C1 segment of cervical spinal cord (tissue), 14 donors: ENCODE data around the gene FJX1.
"Not testable (repeated sequence)": the region's sequence is repeated elsewhere in the genome, so short reads cannot be mapped to it uniquely, and the experiment has no call there.

Experiments used
- DNase-seq, 14 donors: peaks; one replicate each; lab custom pipeline; 2025; lab: John Stamatoyannopoulos, UW

The FJX1 gene

DNA sequence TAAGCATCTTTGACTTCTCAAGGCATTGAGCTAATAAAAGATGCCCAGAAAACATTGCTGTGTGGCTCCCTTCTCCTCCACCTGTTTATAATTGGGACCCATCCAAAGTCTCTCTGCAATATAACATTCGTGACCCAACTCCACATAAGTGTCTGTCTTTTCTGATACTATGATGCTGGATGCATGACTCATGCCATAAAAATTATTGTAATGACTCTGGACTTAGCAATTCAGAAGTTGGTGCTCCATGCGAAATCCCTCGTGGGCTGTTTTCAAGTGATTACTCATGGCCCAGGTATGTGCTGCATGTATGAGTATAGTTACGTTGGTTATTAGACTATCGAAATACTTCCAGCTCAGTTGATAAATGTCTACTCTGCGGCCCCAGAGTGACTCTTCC is 11.7 kb downstream of the FJX1 start:
- DNase-seq, result no peak

- DNase-seq, result no peak
These were observed 13.6 kb downstream of the FJX1 start for GRCh38 chr11:35631891-35632290.

DNA sequence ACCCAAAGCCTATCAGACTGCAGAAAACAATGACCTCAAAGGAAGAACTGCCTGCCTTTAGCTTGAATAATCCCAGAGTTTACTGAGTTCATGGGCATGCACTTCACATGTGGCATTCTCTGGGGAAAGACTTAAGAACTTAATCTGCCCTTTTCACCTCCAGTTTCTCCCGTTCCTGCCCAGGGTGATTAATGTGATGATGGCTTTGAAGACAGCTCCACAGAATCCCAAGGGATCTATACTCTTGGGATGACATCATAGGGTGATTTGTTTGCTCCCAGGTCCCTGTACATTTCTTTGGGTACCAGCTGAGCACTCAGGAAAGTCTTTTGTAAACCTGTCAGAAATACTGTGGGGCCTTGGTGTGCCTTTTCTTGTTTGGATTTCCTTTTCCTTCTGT is 14.0 kb downstream of the FJX1 start:
- DNase-seq, result no peak

DNA sequence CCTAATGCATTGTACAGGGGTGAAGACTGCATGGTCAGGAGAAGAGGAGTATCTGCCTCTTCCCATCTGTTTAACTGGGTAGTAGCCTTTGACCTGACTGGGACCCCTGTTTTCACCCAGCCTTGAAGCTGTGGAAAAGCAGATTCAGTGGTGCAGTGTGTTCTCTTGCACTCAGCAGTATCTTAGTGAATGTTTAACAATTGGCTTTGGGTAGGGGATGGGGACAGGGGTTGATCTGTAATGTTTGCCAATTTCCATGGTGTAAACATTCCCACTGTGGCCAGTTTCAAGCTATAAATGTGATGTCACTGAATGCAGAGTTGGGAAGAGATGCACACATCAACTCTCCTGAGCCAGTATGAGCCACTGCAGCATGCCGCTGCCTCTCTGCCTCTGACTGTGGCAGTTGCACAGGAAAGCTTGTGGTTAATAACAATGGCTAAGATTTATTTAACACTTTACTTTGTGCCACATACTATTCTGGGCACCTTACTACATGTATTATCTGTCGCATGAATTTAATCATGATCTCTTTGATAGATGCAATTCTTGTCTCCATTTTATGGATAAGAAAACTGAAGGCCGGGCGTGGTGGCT is 15.7 kb downstream of the FJX1 start:
- DNase-seq, result no peak

DNA sequence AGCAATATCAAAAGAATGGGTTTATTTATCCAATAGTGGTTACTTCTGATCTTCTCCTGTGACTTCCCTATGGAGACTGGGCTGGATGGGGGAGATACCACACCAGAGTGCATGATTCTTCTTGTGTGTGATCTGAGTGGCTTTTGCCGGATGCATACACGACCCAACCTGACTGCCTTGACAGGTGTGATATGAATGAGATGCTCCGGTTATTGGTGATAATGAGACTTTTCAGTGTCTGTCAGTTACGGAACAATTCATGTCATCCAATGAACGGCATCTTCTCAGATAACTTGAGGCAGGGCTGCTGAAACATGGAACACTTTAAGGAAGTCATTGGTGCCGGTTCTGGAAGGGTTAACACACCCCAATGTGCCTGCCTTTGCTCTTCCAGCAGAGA is 17.7 kb downstream of the FJX1 start:
- DNase-seq, result no peak

DNA sequence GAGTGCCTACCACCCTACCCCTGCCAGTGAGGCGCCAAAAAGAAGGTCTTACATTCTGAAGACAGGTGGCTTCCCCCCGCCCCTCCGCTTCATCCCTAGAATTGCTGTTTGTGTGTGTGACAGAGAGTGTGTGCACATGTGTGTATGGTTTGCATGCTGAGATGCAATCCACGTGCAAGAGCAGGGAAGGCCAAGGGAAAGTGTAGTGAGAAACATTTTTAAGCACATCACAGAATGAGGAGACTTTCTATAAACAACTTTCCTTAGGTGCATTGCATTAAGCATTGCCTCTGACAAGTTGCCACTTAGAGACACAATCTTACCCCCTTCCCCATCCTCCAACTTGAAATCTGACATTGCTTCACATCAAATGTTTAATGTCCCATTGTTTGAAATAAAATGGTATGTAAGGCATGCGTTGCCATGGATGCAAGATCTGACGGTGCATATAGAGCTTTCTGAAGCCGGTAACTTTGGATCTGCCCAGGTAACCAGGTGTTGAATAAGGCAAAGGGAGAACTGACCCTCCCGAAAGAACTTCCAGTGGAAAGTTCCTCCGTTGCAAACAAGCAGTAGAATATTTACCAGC is 21.4 kb downstream of the FJX1 start:
- no peak for DNase-seq

DNA sequence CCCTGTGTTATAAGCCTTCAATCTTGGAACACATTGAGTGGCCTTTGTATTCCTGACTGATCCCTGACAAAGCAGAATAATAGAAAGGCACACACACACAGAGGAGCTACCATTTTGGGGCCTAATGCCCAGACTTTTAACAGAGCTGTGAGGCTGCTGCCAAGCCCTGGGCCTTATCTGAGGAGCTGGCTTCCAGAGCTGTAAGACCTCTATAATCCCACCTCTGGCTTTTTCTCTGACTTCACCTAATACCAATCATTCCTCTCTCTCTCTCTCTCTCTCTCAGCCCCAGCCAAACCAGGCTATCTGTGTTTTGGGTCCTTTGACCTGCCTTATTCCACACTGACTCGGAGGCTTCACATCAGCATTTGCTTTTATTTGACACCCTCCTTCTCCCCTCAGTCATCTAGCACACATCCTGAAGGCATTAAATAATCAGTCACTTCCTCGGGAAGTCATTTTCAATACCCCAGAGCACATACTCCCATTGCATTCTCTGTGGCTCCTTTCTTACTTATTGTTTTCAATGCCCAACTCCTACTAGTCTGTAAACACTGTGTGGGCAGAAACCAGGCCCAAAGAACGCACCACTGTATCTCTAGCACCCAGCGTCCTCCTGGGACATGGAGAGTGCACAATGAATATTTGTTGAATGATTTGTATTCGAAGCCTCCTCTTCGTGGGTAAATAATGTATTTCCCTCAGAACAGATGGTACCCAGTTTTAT is 23.1 kb downstream of the FJX1 start:
- peak in 1 of 14 donors; percentile 6 for DNase-seq

GRCh38 chr11:35641964-35642363 is 23.7 kb downstream of the FJX1 start:
- DNase-seq, result no peak

GRCh38 chr11:35647421-35648093 is 29.3 kb downstream of the FJX1 start:
- DNase-seq, result no peak

GRCh38 chr11:35650006-35650405 is 31.7 kb downstream of the FJX1 start:
- no peak for DNase-seq

GRCh38 chr11:35650467-35650866 is 32.2 kb downstream of the FJX1 start:
- DNase-seq, result no peak

- no peak for DNase-seq
These were observed 33.0 kb downstream of the FJX1 start for GRCh38 chr11:35651263-35651662.

DNA sequence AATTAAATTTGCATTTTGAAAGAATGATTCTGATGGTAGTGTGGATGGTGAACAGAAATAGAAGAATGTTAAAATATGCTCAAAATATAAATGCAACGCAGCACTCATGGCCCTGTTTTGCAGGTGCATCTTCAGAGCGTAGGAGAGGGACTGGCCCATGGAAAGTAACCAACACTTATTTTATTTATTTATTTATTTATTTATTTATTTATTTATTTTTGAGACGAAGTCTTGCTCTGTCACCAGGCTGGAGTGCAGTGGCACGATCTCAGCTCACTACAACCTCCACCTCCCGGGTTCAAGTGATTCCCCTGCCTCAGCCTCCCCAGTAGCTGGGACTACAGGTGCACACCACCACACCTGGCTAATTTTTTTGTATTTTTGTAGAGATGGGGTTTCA is 34.5 kb downstream of the FJX1 start:
- not testable (repeated sequence) for DNase-seq

GRCh38 chr11:35654711-35655110 is 36.5 kb downstream of the FJX1 start:
- DNase-seq, result no peak

- DNase-seq, result no peak
These were observed 37.0 kb downstream of the FJX1 start for GRCh38 chr11:35655254-35655653.

GRCh38 chr11:35655856-35656255 is 37.6 kb downstream of the FJX1 start:
- DNase-seq, result no peak

- DNase-seq, result no peak
These were observed 40.0 kb downstream of the FJX1 start for GRCh38 chr11:35658020-35658948.

DNA sequence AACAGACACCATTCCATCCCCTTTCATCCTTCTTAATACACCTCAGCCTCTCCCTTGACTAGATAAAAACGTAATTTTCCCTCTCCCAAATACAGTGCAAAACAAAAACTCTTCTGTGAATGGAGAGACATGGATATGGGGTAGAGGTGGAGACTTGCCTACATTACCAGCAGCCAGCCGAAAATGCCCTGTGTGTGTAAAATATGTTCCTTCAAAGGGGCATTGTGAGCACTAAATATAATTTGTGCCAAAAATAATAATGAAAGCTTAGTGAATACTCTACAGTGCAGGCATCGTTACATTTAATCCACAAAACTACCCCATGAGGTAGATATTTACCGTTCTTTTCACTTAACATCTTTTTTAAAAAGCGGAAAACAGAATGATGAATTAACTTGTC is 43.3 kb downstream of the FJX1 start:
- DNase-seq, result peak in 1 of 14 donors; percentile 41

GRCh38 chr11:35662061-35662648 is 43.9 kb downstream of the FJX1 start:
- peak in 6 of 14 donors; percentile 69 to 90 (median 80) for DNase-seq

- DNase-seq, result peak in 13 of 14 donors; percentile 13 to 89 (median 79)
These were observed 44.6 kb downstream of the FJX1 start, which contains the start of gene TRIM44 for GRCh38 chr11:35662649-35663407. TSS of gene TRIM44 (plus strand) at chr11:35662775. CDS start at chr11:35663112, 337 bp downstream.
